Immature natural killer cell (primary cell): Measurements from ENCODE around the gene CAPG. TPM values are rescaled to one million over a fixed set of nuclear protein-coding genes. Genes with fewer than 3 reads are reported as not detected.

ENCODE experiments used
- DNase-seq, 3 donors: peaks; one replicate each; pipeline ENCODE4 v3.0.0; 2022; ENCODE audit warnings: mixed read lengths in 1 of 3
- H3K27ac Mint-ChIP-seq, 6 donors: one replicate each; pipeline ENCODE4 v1.8.0; 2020; ENCODE audit warnings: mixed read lengths in 6 of 6, mild to moderate bottlenecking in 5 of 6, inconsistent platforms in 4 of 6, moderate library complexity in 3 of 6
- H3K27me3 Mint-ChIP-seq, 3 donors: one replicate each; pipeline ENCODE4 v1.8.0; 2020 to 2021; ENCODE audit warnings: low read depth in 3 of 3, mild to moderate bottlenecking in 3 of 3, mixed read lengths in 3 of 3, moderate library complexity in 3 of 3, inconsistent platforms in 1 of 3
- H3K36me3 Mint-ChIP-seq, 3 donors: one replicate each; pipeline ENCODE4 v1.8.0; 2020; ENCODE audit warnings: mixed read lengths in 3 of 3, inconsistent platforms in 2 of 3, mild to moderate bottlenecking in 2 of 3
- H3K4me1 Mint-ChIP-seq, 2 donors: one replicate each; pipeline ENCODE4 v1.8.0; 2020; ENCODE audit warnings: inconsistent platforms in 2 of 2, mild to moderate bottlenecking in 2 of 2, mixed read lengths in 2 of 2, moderate library complexity in 1 of 2
- H3K4me3 Mint-ChIP-seq, 5 donors: one replicate each; pipeline ENCODE4 v1.8.0; 2020; ENCODE audit warnings: mild to moderate bottlenecking in 5 of 5, mixed read lengths in 5 of 5, inconsistent platforms in 3 of 5, moderate library complexity in 3 of 5
- H3K9me3 Mint-ChIP-seq, 6 donors: one replicate each; pipeline ENCODE4 v1.8.0; 2020; ENCODE audit warnings: mild to moderate bottlenecking in 6 of 6, mixed read lengths in 6 of 6, inconsistent platforms in 4 of 6, moderate library complexity in 3 of 6
- polyA plus RNA-seq, 3 donors: library from polyadenylated mRNA; unstranded; fragments of 300-500 nt; fragmentation: Illumina TruSeq; gene quantifications; one replicate each; pipeline ENCODE4 v1.2.3, GENCODE V29; 2021

CAPG gene
- polyA plus RNA-seq, 3 donors from 2014 or later = 97.5 to 233 (median 232) TPM

GRCh38 chr2:85435220-85435958, 25.2 kb upstream of the CAPG start:
- H3K27me3 Mint-ChIP-seq = peaks cover 0 to 11% (median 9%) of the 10 kb centered on the region in 3 donors
- no peaks in the 10 kb centered on the region for H3K9me3 Mint-ChIP-seq
- peaks cover 14% of the 10 kb centered on the region in 2 donors for H3K4me1 Mint-ChIP-seq
- no peaks in the 10 kb centered on the region for H3K36me3 Mint-ChIP-seq
- H3K4me3 Mint-ChIP-seq = no peak overlapping the region
- DNase-seq = no peak
- H3K27ac Mint-ChIP-seq = peak overlapping the region in 3 of 6 donors; percentile 51 to 93 (median 90)

- H3K4me1 Mint-ChIP-seq = peaks cover 14% of the 10 kb centered on the region in 2 donors
- H3K4me3 Mint-ChIP-seq = no peak overlapping the region
Measured at GRCh38 chr2:85434696-85435095, 24.5 kb upstream of the CAPG start.

GRCh38 chr2:85433511-85434089, 23.4 kb upstream of the CAPG start:
- Mint-ChIP-seq H3K27me3 (peaks cover 6 to 11% (median 9%) of the 10 kb centered on the region in 3 donors), H3K4me3 (no peak overlapping the region), H3K9me3 (no peaks in the 10 kb centered on the region), H3K36me3 (no peaks in the 10 kb centered on the region), H3K4me1 (peaks cover 14% of the 10 kb centered on the region in 2 donors), H3K27ac (peak overlapping the region in 1 of 6 donors; percentile 83)
- DNase-seq = no peak

More at GRCh38 chr2:85434696-85435095, 24.5 kb upstream of the CAPG start:
- Mint-ChIP-seq H3K27ac (no peak overlapping the region), H3K36me3 (no peaks in the 10 kb centered on the region), H3K9me3 (no peaks in the 10 kb centered on the region), H3K27me3 (peaks cover 4 to 11% (median 9%) of the 10 kb centered on the region in 3 donors)
- no peak for DNase-seq

GRCh38 chr2:85431570-85432205, 21.5 kb upstream of the CAPG start:
- H3K27ac Mint-ChIP-seq = no peak overlapping the region
- peaks cover 0 to 6% (median 2%) of the 10 kb centered on the region in 3 donors for H3K27me3 Mint-ChIP-seq
- no peak overlapping the region for H3K4me3 Mint-ChIP-seq
- H3K36me3 Mint-ChIP-seq = no peaks in the 10 kb centered on the region
- DNase-seq = no peak
- no peaks in the 10 kb centered on the region for H3K9me3 Mint-ChIP-seq
- peaks cover 0 to 1% of the 10 kb centered on the region in 2 donors for H3K4me1 Mint-ChIP-seq

GRCh38 chr2:85430752-85431569, 20.8 kb upstream of the CAPG start:
- H3K36me3 Mint-ChIP-seq = no peaks in the 10 kb centered on the region
- no peak overlapping the region for H3K4me3 Mint-ChIP-seq
- no peaks in the 10 kb centered on the region for H3K4me1 Mint-ChIP-seq
- H3K9me3 Mint-ChIP-seq = no peaks in the 10 kb centered on the region
- DNase-seq = no peak
- H3K27me3 Mint-ChIP-seq = peaks cover 0 to 6% (median 0%) of the 10 kb centered on the region in 3 donors
- no peak overlapping the region for H3K27ac Mint-ChIP-seq

GRCh38 chr2:85429924-85430289, 19.7 kb upstream of the CAPG start:
- Mint-ChIP-seq H3K9me3 (no peaks in the 10 kb centered on the region), H3K27me3 (peaks cover 0 to 6% (median 0%) of the 10 kb centered on the region in 3 donors), H3K4me3 (no peak overlapping the region), H3K27ac (peak overlapping the region in 1 of 6 donors; percentile 55), H3K4me1 (no peaks in the 10 kb centered on the region), H3K36me3 (no peaks in the 10 kb centered on the region)
- DNase-seq = no peak

GRCh38 chr2:85429213-85429923, 19.2 kb upstream of the CAPG start:
- H3K9me3 Mint-ChIP-seq = no peaks in the 10 kb centered on the region
- no peak overlapping the region for H3K4me3 Mint-ChIP-seq
- peaks cover 0 to 6% (median 0%) of the 10 kb centered on the region in 3 donors for H3K27me3 Mint-ChIP-seq
- H3K4me1 Mint-ChIP-seq = no peaks in the 10 kb centered on the region
- peak overlapping the region in 2 of 6 donors; percentile 31 to 55 for H3K27ac Mint-ChIP-seq
- DNase-seq = no peak
- H3K36me3 Mint-ChIP-seq = no peaks in the 10 kb centered on the region

- DNase-seq = no peak
- no peaks in the 10 kb centered on the region for H3K4me1 Mint-ChIP-seq
- H3K4me3 Mint-ChIP-seq = no peak overlapping the region
- no peak overlapping the region for H3K27ac Mint-ChIP-seq
- peaks cover 0 to 6% (median 0%) of the 10 kb centered on the region in 3 donors for H3K27me3 Mint-ChIP-seq
- no peaks in the 10 kb centered on the region for H3K36me3 Mint-ChIP-seq
- no peaks in the 10 kb centered on the region for H3K9me3 Mint-ChIP-seq
Measured at GRCh38 chr2:85428343-85428881, 18.2 kb upstream of the CAPG start.

GRCh38 chr2:85427300-85427835, 17.2 kb upstream of the CAPG start:
- Mint-ChIP-seq H3K4me3 (no peak overlapping the region), H3K36me3 (no peaks in the 10 kb centered on the region), H3K27ac (no peak overlapping the region), H3K9me3 (no peaks in the 10 kb centered on the region), H3K4me1 (no peaks in the 10 kb centered on the region), H3K27me3 (peaks cover 0 to 6% (median 0%) of the 10 kb centered on the region in 3 donors)
- no peak for DNase-seq

- Mint-ChIP-seq H3K36me3 (no peaks in the 10 kb centered on the region), H3K9me3 (no peaks in the 10 kb centered on the region), H3K4me3 (no peak overlapping the region), H3K27me3 (peaks cover 0 to 8% (median 0%) of the 10 kb centered on the region in 3 donors), H3K4me1 (peaks cover 5 to 7% of the 10 kb centered on the region in 2 donors), H3K27ac (no peak overlapping the region)
- DNase-seq = no peak
Measured at GRCh38 chr2:85425588-85425987, 15.4 kb upstream of the CAPG start.

- no peaks in the 10 kb centered on the region for H3K9me3 Mint-ChIP-seq
- H3K36me3 Mint-ChIP-seq = no peaks in the 10 kb centered on the region
- no peak overlapping the region for H3K27ac Mint-ChIP-seq
- no peak overlapping the region for H3K4me3 Mint-ChIP-seq
- no peak for DNase-seq
- peaks cover 0 to 2% (median 2%) of the 10 kb centered on the region in 3 donors for H3K27me3 Mint-ChIP-seq
- H3K4me1 Mint-ChIP-seq = peaks cover 18 to 20% of the 10 kb centered on the region in 2 donors
Measured at GRCh38 chr2:85423525-85423924, 13.4 kb upstream of the CAPG start.

GRCh38 chr2:85422072-85422457, 11.9 kb upstream of the CAPG start:
- Mint-ChIP-seq H3K4me1 (peaks cover 20 to 23% of the 10 kb centered on the region in 2 donors), H3K36me3 (no peaks in the 10 kb centered on the region), H3K27me3 (peaks cover 0 to 2% (median 2%) of the 10 kb centered on the region in 3 donors), H3K27ac (peak overlapping the region in 3 of 6 donors; percentile 24 to 78 (median 51)), H3K9me3 (no peaks in the 10 kb centered on the region), H3K4me3 (no peak overlapping the region)
- DNase-seq = no peak
